Neutrophil (primary cell): Measurements from ENCODE around the gene CASP6.

Experiments
- H3K27ac ChIP-seq: fragments of 200-600 bp; sonication (generic); 2 replicates; pipeline ENCODE4 v1.5.1; 2016; ENCODE audit warnings: mild to moderate bottlenecking, moderate library complexity
- H3K27me3 ChIP-seq: fragments of 200-600 bp; sonication (generic); 2 replicates; pipeline ENCODE4 v1.6.0; 2016; ENCODE audit warnings: mild to moderate bottlenecking
- H3K36me3 ChIP-seq: fragments of 200-600 bp; sonication (generic); 2 replicates; pipeline ENCODE4 v1.5.1; 2017
- H3K4me1 ChIP-seq, 2 experiments: fragments of 200-600 bp in 1 of 2; sonication (generic) in 1 of 2; 1 replicate in 1 of 2; 2 replicates in 1 of 2; pipeline versions ENCODE4 v1.5.1 to v1.6.1; 2013 to 2016; ENCODE audit warnings: low read depth in 1 of 2, low read length in 1 of 2, mild to moderate bottlenecking in 1 of 2, moderate library complexity in 1 of 2; ENCODE audit not compliant: control insufficient read depth in 1 of 2, insufficient read depth in 1 of 2
- H3K4me3 ChIP-seq, 2 experiments: fragments of 200-600 bp in 1 of 2; sonication (generic) in 1 of 2; 1 replicate in 1 of 2; 2 replicates in 1 of 2; pipeline ENCODE4 v1.5.1; 2013 to 2016; ENCODE audit warnings: low read depth in 1 of 2, low read length in 1 of 2, mild to moderate bottlenecking in 1 of 2, moderate library complexity in 1 of 2
- H3K9me3 ChIP-seq: fragments of 200-600 bp; sonication (generic); 2 replicates; pipeline ENCODE4 v1.5.1; 2016
- CTCF ChIP-seq: fragments of 200-600 bp; sonication (generic); IDR thresholded peaks from 2 replicates; pipeline ENCODE4 v1.5.1; 2016; ENCODE audit warnings: antibody characterized with exemption

Gene CASP6

GRCh38 chr4:109657854-109658418, 45.3 kb downstream of the CASP6 start:
- Histone ChIP-seq H3K27ac (no peak overlapping the region), H3K36me3 (no peaks in the 10 kb centered on the region), H3K4me1 (no peaks in the 10 kb centered on the region), H3K27me3 (no peaks in the 10 kb centered on the region), H3K4me3 (no peak overlapping the region), H3K9me3 (no peaks in the 10 kb centered on the region)
- TF ChIP-seq CTCF, result no peak

GRCh38 chr4:109655396-109655795, 47.8 kb downstream of the CASP6 start:
- Histone ChIP-seq H3K4me3 (no peak overlapping the region), H3K9me3 (no peaks in the 10 kb centered on the region), H3K36me3 (no peaks in the 10 kb centered on the region), H3K4me1 (no peaks in the 10 kb centered on the region), H3K27me3 (no peaks in the 10 kb centered on the region), H3K27ac (no peak overlapping the region)
- TF ChIP-seq CTCF, result no peak

- no peak overlapping the region for H3K27ac ChIP-seq
- TF ChIP-seq CTCF, result no peak
- no peaks in the 10 kb centered on the region for H3K9me3 ChIP-seq
- H3K36me3 ChIP-seq, result no peaks in the 10 kb centered on the region
- no peaks in the 10 kb centered on the region for H3K4me1 ChIP-seq
- H3K27me3 ChIP-seq, result no peaks in the 10 kb centered on the region
- no peak overlapping the region for H3K4me3 ChIP-seq
Measured at GRCh38 chr4:109649872-109650271, 53.4 kb downstream of the CASP6 start.

- Histone ChIP-seq H3K27ac (no peak overlapping the region), H3K36me3 (no peaks in the 10 kb centered on the region), H3K9me3 (no peaks in the 10 kb centered on the region), H3K27me3 (no peaks in the 10 kb centered on the region), H3K4me3 (no peak overlapping the region), H3K4me1 (no peaks in the 10 kb centered on the region)
- TF ChIP-seq CTCF, result no peak
Measured at GRCh38 chr4:109648997-109649575, 54.2 kb downstream of the CASP6 start.

GRCh38 chr4:109648266-109648996, 54.8 kb downstream of the CASP6 start:
- Histone ChIP-seq H3K4me1 (no peaks in the 10 kb centered on the region), H3K27ac (no peak overlapping the region)
- TF ChIP-seq CTCF, result no peak

More at GRCh38 chr4:109648266-109648996, 54.8 kb downstream of the CASP6 start:
- no peaks in the 10 kb centered on the region for H3K36me3 ChIP-seq
- H3K4me3 ChIP-seq, result no peak overlapping the region
- H3K27me3 ChIP-seq, result no peaks in the 10 kb centered on the region
- H3K9me3 ChIP-seq, result no peaks in the 10 kb centered on the region
